ENCODE measurements around the gene GET4. TPM values are rescaled to one million over a fixed set of nuclear protein-coding genes. Genes with fewer than 3 reads are reported as not detected.

Gene GET4
- total RNA-seq, 2 experiments from 2014 or later: 84.4 to 96.4 TPM

- ATAC-seq (ENCODE audit: poor library complexity) (no peak), DNase-seq (no peak)
- Mint-ChIP-seq H3K9me3 (no peaks in the 10 kb centered on the region), H3K4me1 (ENCODE audit: low read depth) (no peaks in the 10 kb centered on the region), H3K27me3 (no peaks in the 10 kb centered on the region), H3K27ac (no peak overlapping the region), H3K36me3 (ENCODE audit: low read depth) (peaks cover 78% of the 10 kb centered on the region), H3K4me3 (no peak overlapping the region)
- Histone ChIP-seq H3K36me3 (ENCODE audit: insufficient read depth, low read length) (peaks cover 65% of the 10 kb centered on the region), H3K4me1 (ENCODE audit: insufficient read depth, low read length) (no peaks in the 10 kb centered on the region), H3K9me3 (ENCODE audit: control insufficient read depth in 1 of 2, insufficient read depth in 1 of 2, low read length in 2 of 2) (peaks cover 0 to 12% of the 10 kb centered on the region in 2 experiments), H3K27me3 (ENCODE audit: control insufficient read depth in 1 of 2, insufficient read depth in 2 of 2, low read length in 2 of 2) (no peaks in the 10 kb centered on the region), H3K27ac (ENCODE audit: low read depth in 1 of 2, low read length in 2 of 2) (no peak overlapping the region), H3K4me3 (ENCODE audit: low read length) (no peak overlapping the region)
- CTCF ChIA-PET: no interaction called here
- POLR2A ChIA-PET: no interaction called here
- intact Hi-C loops (cut with DNase I, micrococcal nuclease): no loop called here
- TF ChIP-seq CTCF (IDR thresholded peaks at IDR 0.05): no peak
Measured at GRCh38 chr7:843230-843629, 33.1 kb upstream of the GET4 start.

GRCh38 chr7:844043-844442, 32.3 kb upstream of the GET4 start:
- Histone ChIP-seq H3K36me3 (ENCODE audit: insufficient read depth, low read length) (peaks cover 65% of the 10 kb centered on the region), H3K4me1 (ENCODE audit: insufficient read depth, low read length) (no peaks in the 10 kb centered on the region), H3K9me3 (ENCODE audit: control insufficient read depth in 1 of 2, insufficient read depth in 1 of 2, low read length in 2 of 2) (peaks cover 0 to 12% of the 10 kb centered on the region in 2 experiments), H3K27me3 (ENCODE audit: control insufficient read depth in 1 of 2, insufficient read depth in 2 of 2, low read length in 2 of 2) (no peaks in the 10 kb centered on the region), H3K27ac (ENCODE audit: low read depth in 1 of 2, low read length in 2 of 2) (no peak overlapping the region), H3K4me3 (ENCODE audit: low read length) (no peak overlapping the region)
- Mint-ChIP-seq H3K4me3 (no peak overlapping the region), H3K36me3 (ENCODE audit: low read depth) (peaks cover 78% of the 10 kb centered on the region), H3K27ac (no peak overlapping the region), H3K4me1 (ENCODE audit: low read depth) (no peaks in the 10 kb centered on the region), H3K9me3 (no peaks in the 10 kb centered on the region), H3K27me3 (no peaks in the 10 kb centered on the region)
- ChIA-PET CTCF (no interaction called here), POLR2A (no interaction called here)
- no peak for TF ChIP-seq CTCF (IDR thresholded peaks at IDR 0.05)
- DNase-seq: no peak
- intact Hi-C loops (cut with DNase I, micrococcal nuclease): no loop called here
- ATAC-seq (ENCODE audit: poor library complexity): no peak

- intact Hi-C loops (cut with DNase I, micrococcal nuclease): no loop called here
Measured at GRCh38 chr7:844514-844913, 31.8 kb upstream of the GET4 start.

More at GRCh38 chr7:844514-844913, 31.8 kb upstream of the GET4 start:
- H3K27ac Mint-ChIP-seq: no peak overlapping the region
- DNase-seq (no peak), ATAC-seq (ENCODE audit: poor library complexity) (no peak)
- H3K4me1 Mint-ChIP-seq (ENCODE audit: low read depth): no peaks in the 10 kb centered on the region
- no peak for TF ChIP-seq CTCF (IDR thresholded peaks at IDR 0.05)
- H3K36me3 Mint-ChIP-seq (ENCODE audit: low read depth): peaks cover 78% of the 10 kb centered on the region
- Histone ChIP-seq H3K36me3 (ENCODE audit: insufficient read depth, low read length) (peaks cover 66% of the 10 kb centered on the region), H3K4me1 (ENCODE audit: insufficient read depth, low read length) (no peaks in the 10 kb centered on the region), H3K9me3 (ENCODE audit: control insufficient read depth in 1 of 2, insufficient read depth in 1 of 2, low read length in 2 of 2) (peaks cover 0 to 12% of the 10 kb centered on the region in 2 experiments), H3K27ac (ENCODE audit: low read depth in 1 of 2, low read length in 2 of 2) (no peak overlapping the region), H3K4me3 (ENCODE audit: low read length) (no peak overlapping the region), H3K27me3 (ENCODE audit: control insufficient read depth in 1 of 2, insufficient read depth in 2 of 2, low read length in 2 of 2) (no peaks in the 10 kb centered on the region)
- no peaks in the 10 kb centered on the region for H3K27me3 Mint-ChIP-seq
- H3K4me3 Mint-ChIP-seq: no peak overlapping the region
- CTCF ChIA-PET: no interaction called here
- POLR2A ChIA-PET: no interaction called here
- no peaks in the 10 kb centered on the region for H3K9me3 Mint-ChIP-seq

Measured in CD4-positive, alpha-beta T cell (primary cell).